ENCODE results near the gene VWF.

- TF ChIP-seq, protein P1, sequence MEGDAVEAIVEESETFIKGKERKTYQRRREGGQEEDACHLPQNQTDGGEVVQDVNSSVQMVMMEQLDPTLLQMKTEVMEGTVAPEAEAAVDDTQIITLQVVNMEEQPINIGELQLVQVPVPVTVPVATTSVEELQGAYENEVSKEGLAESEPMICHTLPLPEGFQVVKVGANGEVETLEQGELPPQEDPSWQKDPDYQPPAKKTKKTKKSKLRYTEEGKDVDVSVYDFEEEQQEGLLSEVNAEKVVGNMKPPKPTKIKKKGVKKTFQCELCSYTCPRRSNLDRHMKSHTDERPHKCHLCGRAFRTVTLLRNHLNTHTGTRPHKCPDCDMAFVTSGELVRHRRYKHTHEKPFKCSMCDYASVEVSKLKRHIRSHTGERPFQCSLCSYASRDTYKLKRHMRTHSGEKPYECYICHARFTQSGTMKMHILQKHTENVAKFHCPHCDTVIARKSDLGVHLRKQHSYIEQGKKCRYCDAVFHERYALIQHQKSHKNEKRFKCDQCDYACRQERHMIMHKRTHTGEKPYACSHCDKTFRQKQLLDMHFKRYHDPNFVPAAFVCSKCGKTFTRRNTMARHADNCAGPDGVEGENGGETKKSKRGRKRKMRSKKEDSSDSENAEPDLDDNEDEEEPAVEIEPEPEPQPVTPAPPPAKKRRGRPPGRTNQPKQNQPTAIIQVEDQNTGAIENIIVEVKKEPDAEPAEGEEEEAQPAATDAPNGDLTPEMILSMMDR (IDR thresholded peaks at IDR 0.05) = no peak
- no peak for TF ChIP-seq EZH2 (IDR thresholded peaks at IDR 0.05; ENCODE audit: borderline replicate concordance, insufficient read depth, low read depth, low read length, poor library complexity, severe bottlenecking)
Measured at GRCh38 chr12:5947006-5947405, 177.5 kb downstream of the VWF start.
